PC-9 (cell line): ENCODE data around the gene LCAT.

Experiments used
- CTCF ChIP-seq: fragments of 200-600 bp; sonication (generic); conservative IDR thresholded peaks from 2 replicates; pipeline ENCODE4 v1.6.1; 2017; ENCODE audit warnings: mixed run types, antibody characterized with exemption, mild to moderate bottlenecking, moderate library complexity
- EZH2 ChIP-seq: fragments of 200-600 bp; sonication (generic); IDR thresholded peaks from 2 replicates; pipeline ENCODE4 v1.8.0; 2017; ENCODE audit warnings: antibody characterized with exemption, low read depth

- TF ChIP-seq CTCF, result no peak
- TF ChIP-seq EZH2, result no peak
Measured at GRCh38 chr16:67961551-67961957, 17.6 kb upstream of the LCAT start.
